Neural cell (in vitro differentiated cells): ENCODE results near the gene PLEKHM3. TPM values are rescaled to one million over a fixed set of nuclear protein-coding genes. Genes with fewer than 3 reads are reported as not detected.

ENCODE experiments used
- H2AFZ ChIP-seq: fragments of 200-600, 300-800 bp; sonication (generic), shearing (Covaris generic); 2 replicates; pipeline ENCODE4 v1.6.0; 2014; ENCODE audit warnings: low read depth, mild to moderate bottlenecking, antibody characterized with exemption, low read length, moderate library complexity
- H3F3A ChIP-seq: fragments of 200-600 bp; shearing (Covaris generic); 2 replicates; pipeline ENCODE4 v1.6.1; 2016; ENCODE audit warnings: mild to moderate bottlenecking, moderate library complexity, mixed read lengths, antibody characterized with exemption, low read length; ENCODE audit not compliant: insufficient read depth, poor library complexity, severe bottlenecking
- H3K27ac ChIP-seq: fragments of 200-600, 300-800 bp; sonication (generic), shearing (Covaris generic); 2 replicates; pipeline ENCODE4 v1.5.1; 2014; ENCODE audit warnings: mild to moderate bottlenecking, low read length, moderate library complexity
- H3K27me3 ChIP-seq: fragments of 300-800, 200-600 bp; sonication (generic), shearing (Covaris generic); 2 replicates; pipeline ENCODE4 v1.6.0; 2014; ENCODE audit warnings: mild to moderate bottlenecking, low read depth, low read length, moderate library complexity; ENCODE audit not compliant: insufficient read depth
- H3K36me3 ChIP-seq: fragments of 300-800, 200-600 bp; sonication (generic), shearing (Covaris generic); 2 replicates; pipeline ENCODE4 v1.5.1; 2014; ENCODE audit warnings: mild to moderate bottlenecking, antibody characterized with exemption, low read length, moderate library complexity; ENCODE audit not compliant: insufficient read depth
- H3K4me2 ChIP-seq: fragments of 300-800, 200-600 bp; sonication (generic), shearing (Covaris generic); 2 replicates; pipeline ENCODE4 v1.6.0; 2014; ENCODE audit warnings: mild to moderate bottlenecking, low read length
- H3K4me3 ChIP-seq: fragments of 300-800, 200-600 bp; sonication (generic), shearing (Covaris generic); 2 replicates; pipeline ENCODE4 v1.5.1; 2014; ENCODE audit warnings: mild to moderate bottlenecking, low read length, moderate library complexity
- H3K79me2 ChIP-seq: fragments of 200-600 bp; shearing (Covaris generic); replicated peaks from 2 replicates; pipeline ENCODE4 v1.6.0; 2014; ENCODE audit warnings: mild to moderate bottlenecking, low read length, moderate library complexity; ENCODE audit not compliant: insufficient read depth
- H3K9ac ChIP-seq: fragments of 300-800, 200-600 bp; sonication (generic), shearing (Covaris generic); 2 replicates; pipeline ENCODE4 v1.6.1; 2016; ENCODE audit warnings: mild to moderate bottlenecking, low read length, mixed read lengths
- H3K9me2 ChIP-seq: fragments of 200-600 bp; shearing (Covaris generic); 2 replicates; pipeline ENCODE4 v1.6.1; 2016; ENCODE audit warnings: mild to moderate bottlenecking, low read length, mixed read lengths; ENCODE audit not compliant: insufficient read depth
- H3K9me3 ChIP-seq: fragments of 200-600, 300-800 bp; sonication (generic), shearing (Covaris generic); 2 replicates; pipeline ENCODE4 v1.6.1; 2016; ENCODE audit warnings: mild to moderate bottlenecking, mixed run types, low read length, moderate library complexity, mixed read lengths
- H4K20me1 ChIP-seq: fragments of 200-600 bp; shearing (Covaris generic); 2 replicates; pipeline ENCODE4 v1.6.1; 2016; ENCODE audit warnings: mild to moderate bottlenecking, mixed run types; ENCODE audit not compliant: insufficient read depth
- EP300 ChIP-seq: fragments of 450-650 bp; conservative IDR thresholded peaks from 2 replicates; pipeline ENCODE4 v1.6.1; 2014; ENCODE audit warnings: antibody characterized with exemption, mild to moderate bottlenecking, moderate library complexity; ENCODE audit not compliant: poor library complexity, severe bottlenecking
- EZH2 ChIP-seq: fragments of 200-600, 300-800 bp; shearing (Covaris generic), sonication (generic); IDR thresholded peaks from 2 replicates; pipeline ENCODE4 v1.6.1; 2014; ENCODE audit warnings: antibody characterized with exemption, low read length, borderline replicate concordance, mild to moderate bottlenecking; ENCODE audit not compliant: insufficient read depth, poor library complexity, severe bottlenecking
- MXI1 ChIP-seq: fragments of 450-650 bp; conservative IDR thresholded peaks from 2 replicates; pipeline ENCODE4 v1.6.1; 2014; ENCODE audit warnings: antibody characterized with exemption, mild to moderate bottlenecking; ENCODE audit not compliant: poor library complexity, severe bottlenecking
- POLR2AphosphoS5 ChIP-seq: IDR thresholded peaks from 2 replicates; pipeline ENCODE4 v1.6.1; 2012
- RAD21 ChIP-seq: fragments of 450-650 bp; conservative IDR thresholded peaks from 2 replicates; pipeline ENCODE4 v1.6.1; 2014; ENCODE audit warnings: antibody characterized with exemption, mild to moderate bottlenecking, moderate library complexity
- SMC3 ChIP-seq: fragments of 450-650 bp; conservative IDR thresholded peaks from 2 replicates; pipeline ENCODE4 v1.6.1; 2014; ENCODE audit warnings: antibody characterized with exemption, mild to moderate bottlenecking, moderate library complexity; ENCODE audit not compliant: poor library complexity
- TAF1 ChIP-seq: IDR thresholded peaks from 2 replicates; pipeline ENCODE4 v1.6.1; 2012; ENCODE audit warnings: low read depth
- polyA plus RNA-seq: library from polyadenylated mRNA; depleted of rRNA; stranded (reverse); fragments of >200 nt; gene quantifications from 2 replicates; pipeline ENCODE4 v1.2.3, GENCODE V29; 2014
- TF ChIP-seq, protein P1 (sequence below): fragments of 450-650 bp; IDR thresholded peaks from 2 replicates; pipeline ENCODE4 v1.5.1; 2014; ENCODE audit warnings: antibody characterized with exemption, mild to moderate bottlenecking, moderate library complexity; ENCODE audit not compliant: poor library complexity, severe bottlenecking
- TF ChIP-seq, protein P2 (sequence below): IDR thresholded peaks from 2 replicates; pipeline ENCODE4 v1.6.1; 2012; ENCODE audit warnings: borderline replicate concordance

Gene PLEKHM3
- polyA plus RNA-seq, 1 donor from 2014 or later = 13.4 TPM

DNA sequence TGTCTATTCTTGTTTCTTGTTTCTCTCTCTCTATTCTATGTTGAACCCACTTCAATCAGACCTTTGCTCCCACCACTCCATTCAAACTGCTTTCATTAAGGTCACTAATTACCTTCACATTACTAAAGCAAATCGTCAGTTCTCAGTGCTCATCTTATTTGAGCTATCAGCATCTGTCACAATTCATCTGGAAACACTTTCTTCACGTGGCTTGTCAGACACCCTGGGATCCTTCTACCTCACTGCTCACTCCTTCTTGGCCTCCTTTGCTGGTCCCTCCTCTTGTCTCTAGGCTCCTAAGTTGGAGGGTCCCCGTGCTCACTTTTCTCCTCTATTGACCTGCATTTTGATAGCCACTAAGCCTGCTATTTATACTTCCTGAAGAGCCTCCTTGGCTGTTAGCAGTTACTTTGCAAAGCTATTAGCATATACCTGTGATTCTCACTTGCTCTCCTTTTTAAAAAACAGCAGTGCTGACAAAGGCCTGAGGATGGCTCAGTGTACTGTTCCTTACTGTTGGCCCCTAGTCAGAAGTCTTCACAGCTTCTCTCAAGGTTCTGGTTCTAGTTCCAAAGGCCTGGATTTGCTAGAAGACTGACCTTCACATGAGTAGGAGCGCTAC, 80.2 kb downstream of the PLEKHM3 start:
- H3F3A ChIP-seq = no peaks in the 10 kb centered on the region
- H2AFZ ChIP-seq = no peak overlapping the region
- TF ChIP-seq TAF1 = no peak
- TF ChIP-seq, protein P1, sequence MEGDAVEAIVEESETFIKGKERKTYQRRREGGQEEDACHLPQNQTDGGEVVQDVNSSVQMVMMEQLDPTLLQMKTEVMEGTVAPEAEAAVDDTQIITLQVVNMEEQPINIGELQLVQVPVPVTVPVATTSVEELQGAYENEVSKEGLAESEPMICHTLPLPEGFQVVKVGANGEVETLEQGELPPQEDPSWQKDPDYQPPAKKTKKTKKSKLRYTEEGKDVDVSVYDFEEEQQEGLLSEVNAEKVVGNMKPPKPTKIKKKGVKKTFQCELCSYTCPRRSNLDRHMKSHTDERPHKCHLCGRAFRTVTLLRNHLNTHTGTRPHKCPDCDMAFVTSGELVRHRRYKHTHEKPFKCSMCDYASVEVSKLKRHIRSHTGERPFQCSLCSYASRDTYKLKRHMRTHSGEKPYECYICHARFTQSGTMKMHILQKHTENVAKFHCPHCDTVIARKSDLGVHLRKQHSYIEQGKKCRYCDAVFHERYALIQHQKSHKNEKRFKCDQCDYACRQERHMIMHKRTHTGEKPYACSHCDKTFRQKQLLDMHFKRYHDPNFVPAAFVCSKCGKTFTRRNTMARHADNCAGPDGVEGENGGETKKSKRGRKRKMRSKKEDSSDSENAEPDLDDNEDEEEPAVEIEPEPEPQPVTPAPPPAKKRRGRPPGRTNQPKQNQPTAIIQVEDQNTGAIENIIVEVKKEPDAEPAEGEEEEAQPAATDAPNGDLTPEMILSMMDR = no peak
- no peak for TF ChIP-seq MXI1
- TF ChIP-seq, protein P2, sequence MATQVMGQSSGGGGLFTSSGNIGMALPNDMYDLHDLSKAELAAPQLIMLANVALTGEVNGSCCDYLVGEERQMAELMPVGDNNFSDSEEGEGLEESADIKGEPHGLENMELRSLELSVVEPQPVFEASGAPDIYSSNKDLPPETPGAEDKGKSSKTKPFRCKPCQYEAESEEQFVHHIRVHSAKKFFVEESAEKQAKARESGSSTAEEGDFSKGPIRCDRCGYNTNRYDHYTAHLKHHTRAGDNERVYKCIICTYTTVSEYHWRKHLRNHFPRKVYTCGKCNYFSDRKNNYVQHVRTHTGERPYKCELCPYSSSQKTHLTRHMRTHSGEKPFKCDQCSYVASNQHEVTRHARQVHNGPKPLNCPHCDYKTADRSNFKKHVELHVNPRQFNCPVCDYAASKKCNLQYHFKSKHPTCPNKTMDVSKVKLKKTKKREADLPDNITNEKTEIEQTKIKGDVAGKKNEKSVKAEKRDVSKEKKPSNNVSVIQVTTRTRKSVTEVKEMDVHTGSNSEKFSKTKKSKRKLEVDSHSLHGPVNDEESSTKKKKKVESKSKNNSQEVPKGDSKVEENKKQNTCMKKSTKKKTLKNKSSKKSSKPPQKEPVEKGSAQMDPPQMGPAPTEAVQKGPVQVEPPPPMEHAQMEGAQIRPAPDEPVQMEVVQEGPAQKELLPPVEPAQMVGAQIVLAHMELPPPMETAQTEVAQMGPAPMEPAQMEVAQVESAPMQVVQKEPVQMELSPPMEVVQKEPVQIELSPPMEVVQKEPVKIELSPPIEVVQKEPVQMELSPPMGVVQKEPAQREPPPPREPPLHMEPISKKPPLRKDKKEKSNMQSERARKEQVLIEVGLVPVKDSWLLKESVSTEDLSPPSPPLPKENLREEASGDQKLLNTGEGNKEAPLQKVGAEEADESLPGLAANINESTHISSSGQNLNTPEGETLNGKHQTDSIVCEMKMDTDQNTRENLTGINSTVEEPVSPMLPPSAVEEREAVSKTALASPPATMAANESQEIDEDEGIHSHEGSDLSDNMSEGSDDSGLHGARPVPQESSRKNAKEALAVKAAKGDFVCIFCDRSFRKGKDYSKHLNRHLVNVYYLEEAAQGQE = no peak
- TF ChIP-seq EP300 = no peak
- TF ChIP-seq RAD21 = no peak
- no peak for TF ChIP-seq SMC3
- TF ChIP-seq EZH2 = no peak
- TF ChIP-seq POLR2AphosphoS5 = no peak
- H3K9ac ChIP-seq = no peak overlapping the region
- H3K27ac ChIP-seq = no peak overlapping the region
- H3K27me3 ChIP-seq = no peaks in the 10 kb centered on the region
- H3K9me3 ChIP-seq = no peaks in the 10 kb centered on the region
- no peaks in the 10 kb centered on the region for H3K79me2 ChIP-seq
- no peak overlapping the region for H3K4me3 ChIP-seq
- no peaks in the 10 kb centered on the region for H4K20me1 ChIP-seq
- H3K36me3 ChIP-seq = peaks cover 5% of the 10 kb centered on the region
- no peaks in the 10 kb centered on the region for H3K9me2 ChIP-seq
- no peak overlapping the region for H3K4me2 ChIP-seq

DNA sequence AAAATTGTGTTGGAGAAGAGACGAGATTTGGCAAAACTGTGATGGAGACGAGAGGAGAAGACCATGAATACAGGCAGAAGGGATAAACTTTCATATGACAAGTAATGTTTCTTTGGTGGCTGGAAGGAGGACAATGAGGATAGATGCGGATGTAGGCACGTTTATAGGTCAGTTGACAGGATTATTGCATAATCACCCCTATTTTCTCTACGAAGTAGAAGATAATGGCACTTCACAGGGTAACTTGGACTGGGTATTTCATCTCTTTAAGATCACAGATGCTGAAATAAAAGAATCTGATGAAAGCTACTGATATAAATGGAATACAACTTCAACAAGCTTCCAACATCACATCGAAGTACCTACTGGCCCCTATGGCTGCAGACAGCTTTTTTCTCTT, 81.0 kb downstream of the PLEKHM3 start:
- Histone ChIP-seq H3K9ac (no peak overlapping the region), H3K27ac (no peak overlapping the region), H3K4me3 (no peak overlapping the region), H3F3A (no peaks in the 10 kb centered on the region), H2AFZ (no peak overlapping the region), H3K9me2 (no peaks in the 10 kb centered on the region), H3K36me3 (peaks cover 5% of the 10 kb centered on the region), H4K20me1 (no peaks in the 10 kb centered on the region), H3K79me2 (no peaks in the 10 kb centered on the region), H3K9me3 (no peaks in the 10 kb centered on the region), H3K27me3 (no peaks in the 10 kb centered on the region), H3K4me2 (no peak overlapping the region)
- TF ChIP-seq POLR2AphosphoS5 = no peak
- TF ChIP-seq, protein P2 = no peak
- TF ChIP-seq, protein P1 = no peak
- TF ChIP-seq EP300 = no peak
- no peak for TF ChIP-seq TAF1
- TF ChIP-seq SMC3 = no peak
- no peak for TF ChIP-seq EZH2
- TF ChIP-seq MXI1 = no peak
- TF ChIP-seq RAD21 = no peak
